GM21825 (cell line): ENCODE results near the gene FBLN7.

Experiments
- ATAC-seq: cut with Tn5 transposase; IDR thresholded peaks from one replicate; pipeline ENCODE4 v1.9.1; 2021; ENCODE audit warnings: mild to moderate bottlenecking, moderate library complexity; ENCODE audit not compliant: unreplicated experiment

Gene FBLN7

DNA sequence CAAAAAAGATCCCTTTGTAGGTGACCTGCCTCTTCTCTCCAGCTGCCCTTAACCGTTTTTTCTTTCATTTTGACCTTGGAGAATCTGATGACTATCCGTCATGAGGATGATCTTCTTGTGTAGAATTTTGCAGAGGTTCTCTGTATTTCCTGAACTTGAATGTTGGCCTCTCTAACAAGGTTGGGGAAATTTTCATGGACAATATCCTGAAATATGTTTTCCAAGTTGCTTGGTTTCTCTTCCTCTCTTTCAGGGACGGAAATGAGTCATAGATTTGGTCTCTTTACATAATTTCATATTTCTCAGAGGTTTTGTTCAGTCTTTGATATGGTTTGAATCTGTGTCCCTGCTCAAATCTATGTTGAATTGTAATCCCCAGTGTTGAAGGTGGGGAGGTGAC lies 82.6 kb downstream of the FBLN7 start:
- ATAC-seq = no peak

DNA sequence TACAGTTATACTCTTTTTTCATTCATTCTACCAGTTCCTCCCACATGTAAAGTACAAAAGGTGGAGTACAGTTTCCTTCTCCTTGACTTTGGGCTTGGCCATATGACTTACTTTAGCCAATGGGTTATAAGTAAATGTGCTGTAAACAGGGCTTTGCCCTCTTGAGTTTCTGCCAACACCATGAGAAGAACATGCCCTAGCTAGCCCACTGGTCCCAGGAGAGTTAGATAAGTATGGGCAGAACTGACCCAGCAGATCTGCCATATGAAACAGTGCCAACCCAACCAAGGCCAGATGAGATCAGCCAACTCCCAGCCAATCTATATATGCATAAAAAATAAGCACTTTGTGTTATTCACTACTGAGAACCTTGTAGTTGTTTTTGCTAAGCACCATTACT lies 91.2 kb downstream of the FBLN7 start:
- no peak for ATAC-seq

- no peak for ATAC-seq
Observed at GRCh38 chr2:112230371-112230770, 92.2 kb downstream of the FBLN7 start.
